Cardiac fibroblast (primary cell): Measurements from ENCODE around the gene DUSP28.
"Not testable (repeated sequence)": the region's sequence is repeated elsewhere in the genome, so short reads cannot be mapped to it uniquely, and the experiment has no call there.

Experiments
- DNase-seq, 2 donors: peaks; one replicate each; pipeline versions ENCODE4 v3.0.0 to v3.0.0-alpha.2; 2010; ENCODE audit warnings: low read depth in 2 of 2
- H3K4me3 ChIP-seq, 2 donors: replicated peaks in 1 of 2; 1 replicate in 1 of 2; 2 replicates in 1 of 2; pipeline ENCODE4 v1.5.1; 2011; ENCODE audit warnings: low read depth in 2 of 2, low read length in 2 of 2, mild to moderate bottlenecking in 2 of 2, moderate library complexity in 1 of 2
- CTCF ChIP-seq: IDR thresholded peaks from one replicate; pipeline ENCODE4 v1.5.1; 2011; ENCODE audit warnings: low read depth, mild to moderate bottlenecking, low read length, inconsistent platforms

The DUSP28 gene

GRCh38 chr2:240528406-240529040, 31.6 kb upstream of the DUSP28 start:
- no peak overlapping the region for H3K4me3 ChIP-seq
- no peak for DNase-seq
- no peak for TF ChIP-seq CTCF

- H3K4me3 ChIP-seq, result no peak overlapping the region
- no peak for DNase-seq
- TF ChIP-seq CTCF, result no peak
Measured at GRCh38 chr2:240529344-240529999, 30.7 kb upstream of the DUSP28 start.

GRCh38 chr2:240530181-240530580, 30.0 kb upstream of the DUSP28 start:
- H3K4me3 ChIP-seq, result no peak overlapping the region
- no peak for DNase-seq
- TF ChIP-seq CTCF, result no peak

- no peak overlapping the region for H3K4me3 ChIP-seq
- no peak for TF ChIP-seq CTCF
- no peak for DNase-seq
Measured at GRCh38 chr2:240531038-240531437, 29.1 kb upstream of the DUSP28 start.

GRCh38 chr2:240532031-240532775, 28.0 kb upstream of the DUSP28 start:
- no peak for TF ChIP-seq CTCF
- no peak overlapping the region for H3K4me3 ChIP-seq
- DNase-seq, result no peak

GRCh38 chr2:240538031-240538780, 22.0 kb upstream of the DUSP28 start:
- no peak overlapping the region for H3K4me3 ChIP-seq
- no peak for DNase-seq
- no peak for TF ChIP-seq CTCF

- DNase-seq, result not testable (repeated sequence)
Measured at GRCh38 chr2:240539101-240539500, 21.1 kb upstream of the DUSP28 start.

More at GRCh38 chr2:240539101-240539500, 21.1 kb upstream of the DUSP28 start:
- H3K4me3 ChIP-seq, result not testable (repeated sequence)
